Measurements from ENCODE around the gene WDFY2.

The WDFY2 gene

DNA sequence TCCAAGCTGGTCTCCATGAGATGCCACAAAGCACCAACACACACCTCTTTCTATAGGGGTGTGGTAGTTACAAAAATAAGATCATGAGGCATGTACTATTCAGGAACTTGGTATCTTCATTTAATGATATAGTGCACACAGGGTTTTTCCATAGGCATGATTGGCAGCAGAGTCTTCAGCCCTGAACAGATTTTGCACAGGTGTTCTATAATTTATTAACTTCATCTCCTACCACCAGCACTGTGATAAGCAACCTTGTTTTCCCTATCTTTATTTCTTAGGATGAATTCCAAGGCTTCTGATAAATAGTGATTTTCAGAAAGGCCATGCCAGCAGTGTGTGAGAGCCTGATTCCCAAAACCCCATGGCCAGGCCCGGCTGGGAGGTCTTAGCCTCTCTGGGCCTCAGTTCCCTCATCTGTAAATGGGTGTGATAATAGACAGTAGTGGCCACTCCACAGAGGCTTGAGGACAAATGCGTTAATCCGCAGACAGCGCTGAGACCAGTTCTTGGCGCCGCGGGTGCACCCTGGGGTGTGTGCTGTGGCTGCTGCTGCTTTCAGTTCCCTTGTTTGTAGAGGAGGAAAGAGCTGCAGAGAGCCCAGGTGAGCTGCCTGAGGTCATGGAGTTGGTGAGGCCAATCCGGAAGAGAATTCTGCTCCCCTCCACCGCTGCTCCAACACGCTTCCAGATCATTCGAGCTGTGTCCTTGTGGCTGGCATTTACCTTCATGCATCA is 186.6 kb downstream of the WDFY2 start:
- H3K4me3 ChIP-seq (ENCODE audit: low read depth in 1 of 2, low read length in 2 of 2): no peak overlapping the region
- H3K9me3 ChIP-seq (ENCODE audit: low read length): no peaks in the 10 kb centered on the region
- H3K36me3 ChIP-seq (ENCODE audit: insufficient read depth, low read length): peaks cover 6% of the 10 kb centered on the region
- no peak overlapping the region for H3K27ac ChIP-seq (ENCODE audit: low read depth, low read length)
- H3K9ac ChIP-seq (ENCODE audit: low read length): no peak overlapping the region
- no peaks in the 10 kb centered on the region for H3K27me3 ChIP-seq (ENCODE audit: control insufficient read depth in 1 of 2, insufficient read depth in 2 of 2, low read length in 2 of 2)
- no peaks in the 10 kb centered on the region for H3K4me1 ChIP-seq (ENCODE audit: insufficient read depth, low read length)

DNA sequence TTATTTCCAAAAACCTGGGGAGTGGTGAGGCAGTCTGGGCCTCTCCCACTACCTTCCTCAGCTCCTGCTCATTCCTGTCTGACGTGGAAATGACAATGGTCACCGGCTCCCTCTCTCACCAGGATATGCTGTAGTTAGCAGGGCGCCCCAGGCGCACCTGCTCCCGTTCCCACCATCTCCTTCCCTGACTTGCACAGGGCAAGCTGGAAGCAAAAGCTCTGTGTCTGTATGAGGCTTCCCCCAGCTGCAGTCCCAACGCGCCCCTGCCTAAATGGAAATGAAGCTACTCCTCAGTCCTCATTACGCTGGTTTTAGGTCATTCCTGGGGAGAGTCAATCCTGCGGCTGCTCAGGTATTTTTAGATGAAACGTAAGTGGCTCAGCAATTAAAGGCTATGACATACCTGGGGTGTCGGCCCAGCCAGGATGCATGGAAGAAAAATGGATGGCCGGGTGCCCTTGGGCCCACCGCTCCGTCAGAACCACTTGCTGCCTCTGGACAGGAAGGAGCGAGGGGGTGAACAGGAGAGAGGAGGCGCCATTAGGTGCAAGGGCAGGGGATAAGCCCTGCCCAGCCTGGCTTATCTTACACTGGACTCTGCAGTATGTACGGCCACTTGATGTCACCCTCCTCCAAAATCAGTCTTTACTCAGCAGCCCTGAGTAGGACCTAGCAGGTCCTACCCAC is 187.3 kb downstream of the WDFY2 start:
- no peak overlapping the region for H3K4me3 ChIP-seq (ENCODE audit: low read depth in 1 of 2, low read length in 2 of 2)
- H3K36me3 ChIP-seq (ENCODE audit: insufficient read depth, low read length): peaks cover 6% of the 10 kb centered on the region
- H3K9ac ChIP-seq (ENCODE audit: low read length): no peak overlapping the region
- H3K4me1 ChIP-seq (ENCODE audit: insufficient read depth, low read length): no peaks in the 10 kb centered on the region
- H3K9me3 ChIP-seq (ENCODE audit: low read length): no peaks in the 10 kb centered on the region
- no peak overlapping the region for H3K27ac ChIP-seq (ENCODE audit: low read depth, low read length)
- H3K27me3 ChIP-seq (ENCODE audit: control insufficient read depth in 1 of 2, insufficient read depth in 2 of 2, low read length in 2 of 2): no peaks in the 10 kb centered on the region

DNA sequence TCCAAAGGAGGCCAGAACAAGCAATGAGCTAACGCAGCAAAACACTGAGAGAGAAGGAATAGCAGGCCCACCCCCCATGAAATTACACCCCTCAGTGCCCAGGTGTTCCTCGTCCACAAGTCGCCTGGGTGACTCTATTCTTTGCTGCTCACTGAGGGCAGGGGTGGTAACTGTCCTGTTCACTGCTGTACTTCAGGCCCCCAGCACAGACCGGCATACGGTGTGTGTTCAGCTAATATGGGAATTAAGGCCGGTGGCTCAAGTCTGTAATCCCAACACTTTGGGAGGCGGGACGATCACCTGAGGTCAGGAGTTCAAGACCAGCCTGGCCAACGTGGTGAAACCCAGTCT is 187.8 kb downstream of the WDFY2 start:
- Histone ChIP-seq H3K9me3 (ENCODE audit: low read length) (no peaks in the 10 kb centered on the region), H3K9ac (ENCODE audit: low read length) (no peak overlapping the region), H3K4me3 (ENCODE audit: low read depth in 1 of 2, low read length in 2 of 2) (no peak overlapping the region), H3K36me3 (ENCODE audit: insufficient read depth, low read length) (peaks cover 6% of the 10 kb centered on the region), H3K4me1 (ENCODE audit: insufficient read depth, low read length) (no peaks in the 10 kb centered on the region), H3K27ac (ENCODE audit: low read depth, low read length) (no peak overlapping the region), H3K27me3 (ENCODE audit: control insufficient read depth in 1 of 2, insufficient read depth in 2 of 2, low read length in 2 of 2) (no peaks in the 10 kb centered on the region)

DNA sequence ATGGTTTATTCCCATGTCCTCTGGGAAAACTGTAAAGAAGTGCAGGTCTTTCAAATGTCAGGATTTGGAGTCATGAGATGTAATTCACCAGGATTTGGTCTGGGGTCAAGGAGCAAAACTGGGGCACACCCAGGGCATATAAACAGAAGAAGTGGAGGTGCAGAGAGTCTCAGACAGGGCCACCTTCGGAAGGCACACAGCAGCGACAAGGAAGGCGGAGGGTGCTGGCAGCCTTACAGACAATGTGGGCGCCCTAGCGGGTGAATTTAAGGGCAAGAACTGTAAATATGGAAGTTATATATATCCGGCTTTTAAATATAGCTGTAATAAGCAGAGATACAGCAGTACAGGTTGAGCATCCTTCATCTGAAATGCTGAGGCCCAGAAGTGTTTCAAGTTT is 188.5 kb downstream of the WDFY2 start:
- no peaks in the 10 kb centered on the region for H3K27me3 ChIP-seq (ENCODE audit: control insufficient read depth in 1 of 2, insufficient read depth in 2 of 2, low read length in 2 of 2)
- H3K9me3 ChIP-seq (ENCODE audit: low read length): no peaks in the 10 kb centered on the region
- no peak overlapping the region for H3K27ac ChIP-seq (ENCODE audit: low read depth, low read length)
- no peak overlapping the region for H3K4me3 ChIP-seq (ENCODE audit: low read depth in 1 of 2, low read length in 2 of 2)
- H3K9ac ChIP-seq (ENCODE audit: low read length): no peak overlapping the region
- H3K36me3 ChIP-seq (ENCODE audit: insufficient read depth, low read length): peaks cover 6% of the 10 kb centered on the region
- H3K4me1 ChIP-seq (ENCODE audit: insufficient read depth, low read length): no peaks in the 10 kb centered on the region

DNA sequence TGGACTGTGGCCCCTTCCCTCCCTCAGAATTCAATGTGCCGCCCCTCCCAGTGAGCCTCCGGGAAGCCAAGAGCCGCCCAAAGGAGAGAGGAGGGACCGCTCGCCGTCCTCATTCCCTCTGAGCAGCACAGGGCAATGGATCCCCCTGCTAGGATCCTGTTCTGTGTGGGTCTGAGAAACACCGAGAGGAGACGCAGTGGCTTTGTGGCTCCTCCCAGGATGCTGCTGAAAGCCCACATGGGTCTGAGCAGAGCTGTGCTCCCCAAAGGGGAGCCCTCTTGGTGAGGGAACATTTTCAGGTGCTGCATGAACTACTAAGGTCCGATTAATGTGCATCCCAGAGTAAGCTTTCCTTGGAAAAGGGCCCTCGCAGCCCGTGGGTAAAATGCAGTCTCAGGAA is 189.3 kb downstream of the WDFY2 start:
- Histone ChIP-seq H3K4me3 (ENCODE audit: low read depth in 1 of 2, low read length in 2 of 2) (no peak overlapping the region), H3K9ac (ENCODE audit: low read length) (no peak overlapping the region)

DNA sequence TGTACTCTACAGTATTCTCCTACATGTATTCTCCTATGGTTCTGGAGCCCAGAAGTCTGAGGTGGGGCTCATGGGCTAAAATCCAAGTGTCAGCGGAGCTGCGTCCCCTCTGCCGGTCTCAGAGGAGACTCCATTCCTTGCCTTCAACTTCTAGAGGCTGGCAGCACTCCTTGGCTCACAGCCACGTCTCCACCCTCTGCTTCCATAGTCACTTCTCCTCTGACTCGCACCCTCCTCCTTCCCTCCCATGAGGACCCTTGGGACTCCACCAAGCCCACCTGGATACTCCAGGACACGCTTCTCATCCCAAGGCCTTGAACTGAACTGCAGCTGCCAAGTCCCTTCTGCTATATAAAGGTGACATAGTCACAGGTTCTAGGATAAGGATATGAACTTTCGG is 191.9 kb downstream of the WDFY2 start:
- Histone ChIP-seq H3K27ac (ENCODE audit: low read depth, low read length) (no peak overlapping the region), H3K27me3 (ENCODE audit: control insufficient read depth in 1 of 2, insufficient read depth in 2 of 2, low read length in 2 of 2) (no peaks in the 10 kb centered on the region), H3K4me1 (ENCODE audit: insufficient read depth, low read length) (no peaks in the 10 kb centered on the region), H3K9ac (ENCODE audit: low read length) (no peak overlapping the region), H3K36me3 (ENCODE audit: insufficient read depth, low read length) (peaks cover 6% of the 10 kb centered on the region), H3K9me3 (ENCODE audit: low read length) (no peaks in the 10 kb centered on the region), H3K4me3 (ENCODE audit: low read depth in 1 of 2, low read length in 2 of 2) (no peak overlapping the region)

More for the DNA sequence above, 189.3 kb downstream of the WDFY2 start:
- Histone ChIP-seq H3K9me3 (ENCODE audit: low read length) (no peaks in the 10 kb centered on the region), H3K36me3 (ENCODE audit: insufficient read depth, low read length) (peaks cover 6% of the 10 kb centered on the region), H3K4me1 (ENCODE audit: insufficient read depth, low read length) (no peaks in the 10 kb centered on the region), H3K27ac (ENCODE audit: low read depth, low read length) (no peak overlapping the region), H3K27me3 (ENCODE audit: control insufficient read depth in 1 of 2, insufficient read depth in 2 of 2, low read length in 2 of 2) (no peaks in the 10 kb centered on the region)

DNA sequence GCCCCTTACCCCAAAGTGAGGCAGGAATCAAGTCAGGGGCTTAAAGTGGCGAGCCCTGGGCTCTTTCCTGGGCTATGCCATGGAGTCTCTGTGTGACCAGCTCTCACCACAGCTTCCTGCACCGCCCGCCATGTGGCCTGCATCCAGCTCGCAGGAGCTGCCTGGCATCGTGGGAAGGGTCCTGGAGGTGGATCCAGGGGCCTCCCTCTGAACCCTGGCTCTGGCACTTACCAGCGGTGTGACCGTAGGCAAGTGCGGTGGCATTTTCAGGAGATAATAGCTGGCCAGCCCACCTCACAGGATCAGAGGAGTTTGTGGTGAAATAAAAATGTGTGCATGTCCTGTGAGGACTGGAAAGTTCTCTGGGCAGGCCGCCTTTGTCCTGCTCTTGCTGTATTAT is 193.7 kb downstream of the WDFY2 start:
- Histone ChIP-seq H3K27me3 (ENCODE audit: control insufficient read depth in 1 of 2, insufficient read depth in 2 of 2, low read length in 2 of 2) (no peaks in the 10 kb centered on the region), H3K4me1 (ENCODE audit: insufficient read depth, low read length) (no peaks in the 10 kb centered on the region), H3K27ac (ENCODE audit: low read depth, low read length) (no peak overlapping the region), H3K4me3 (ENCODE audit: low read depth in 1 of 2, low read length in 2 of 2) (no peak overlapping the region), H3K36me3 (ENCODE audit: insufficient read depth, low read length) (no peaks in the 10 kb centered on the region), H3K9ac (ENCODE audit: low read length) (no peak overlapping the region), H3K9me3 (ENCODE audit: low read length) (no peaks in the 10 kb centered on the region)

DNA sequence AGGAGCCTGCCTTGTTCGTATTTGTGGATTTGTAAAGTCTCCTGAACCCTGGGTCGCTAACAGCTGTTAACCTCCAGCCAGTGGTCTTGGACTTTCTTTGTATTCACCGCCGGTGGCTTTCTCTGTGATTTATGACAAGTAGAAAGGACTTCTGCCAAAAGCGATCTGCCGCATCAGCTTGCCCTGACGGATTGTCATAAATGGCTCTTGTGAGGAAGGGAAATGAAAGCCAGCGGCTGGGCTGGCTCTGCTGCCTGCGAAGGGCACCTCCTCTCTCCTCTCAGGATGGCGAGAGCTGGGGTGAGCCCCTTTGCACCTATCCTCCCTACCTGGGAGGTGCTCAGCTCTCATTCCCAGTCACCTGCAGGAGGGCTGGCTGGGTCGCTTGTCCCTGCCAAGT is 194.1 kb downstream of the WDFY2 start:
- H3K36me3 ChIP-seq (ENCODE audit: insufficient read depth, low read length): no peaks in the 10 kb centered on the region
- no peaks in the 10 kb centered on the region for H3K9me3 ChIP-seq (ENCODE audit: low read length)
- no peak overlapping the region for H3K27ac ChIP-seq (ENCODE audit: low read depth, low read length)
- H3K9ac ChIP-seq (ENCODE audit: low read length): no peak overlapping the region
- no peaks in the 10 kb centered on the region for H3K27me3 ChIP-seq (ENCODE audit: control insufficient read depth in 1 of 2, insufficient read depth in 2 of 2, low read length in 2 of 2)
- H3K4me3 ChIP-seq (ENCODE audit: low read depth in 1 of 2, low read length in 2 of 2): no peak overlapping the region
- no peaks in the 10 kb centered on the region for H3K4me1 ChIP-seq (ENCODE audit: insufficient read depth, low read length)

DNA sequence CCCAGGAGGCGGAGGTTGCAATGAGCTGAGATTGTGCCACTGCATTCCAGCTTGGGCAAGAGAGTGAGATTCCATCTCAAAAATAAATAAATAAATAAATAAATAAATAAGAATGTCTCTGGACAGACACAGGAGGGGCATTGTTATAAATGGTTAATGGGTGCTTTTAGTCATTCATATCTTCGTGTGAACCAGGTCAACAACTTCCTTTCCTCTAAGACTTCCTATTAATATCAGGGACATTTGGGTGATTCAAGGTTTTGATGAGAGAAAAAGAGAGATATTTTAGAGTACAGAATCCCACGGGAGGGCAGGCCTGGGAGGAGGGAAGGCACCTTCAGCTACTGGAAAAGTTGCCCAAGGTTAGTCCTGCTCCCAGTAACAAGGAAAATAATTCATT is 195.8 kb downstream of the WDFY2 start:
- no peaks in the 10 kb centered on the region for H3K9me3 ChIP-seq (ENCODE audit: low read length)

DNA sequence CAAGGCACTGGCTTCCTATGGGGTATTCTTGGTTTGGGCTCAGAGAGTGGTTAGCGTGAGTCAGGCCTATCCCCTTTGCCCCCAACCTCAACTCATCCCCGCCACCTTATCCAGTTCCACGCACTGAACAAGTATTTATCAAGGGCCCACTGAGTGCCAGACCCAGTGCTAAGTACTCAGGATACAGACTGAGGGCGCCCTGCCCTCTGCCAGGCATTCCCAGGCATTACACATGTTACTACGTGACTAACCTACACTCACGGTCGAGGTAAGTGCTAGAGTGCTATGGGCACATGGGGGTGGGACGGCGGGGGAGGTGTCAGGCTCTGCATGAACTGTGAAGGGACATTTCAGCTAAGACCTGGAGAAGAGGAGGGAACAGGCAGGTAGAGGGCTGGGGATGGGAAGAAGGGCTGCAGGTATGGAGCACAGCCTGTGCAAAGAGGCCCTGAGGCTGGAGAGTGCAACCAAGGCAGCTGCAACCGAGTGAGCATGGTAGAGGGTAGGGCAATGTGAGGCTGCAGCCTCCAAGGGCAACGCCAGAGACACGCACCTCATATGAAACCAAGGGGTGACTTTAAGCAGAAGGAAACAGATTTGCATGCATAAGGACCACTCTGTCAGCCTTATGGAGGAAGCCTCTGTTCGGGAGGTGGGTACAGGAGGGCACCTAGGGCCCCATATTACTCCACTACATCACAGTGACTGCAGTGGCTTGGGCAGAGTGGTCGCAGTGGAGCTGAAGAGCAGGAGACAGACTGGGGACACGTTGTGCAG is 197.2 kb downstream of the WDFY2 start:
- H3K4me1 ChIP-seq (ENCODE audit: insufficient read depth, low read length): peaks cover 11% of the 10 kb centered on the region
- H3K27ac ChIP-seq (ENCODE audit: low read depth, low read length): no peak overlapping the region
- H3K36me3 ChIP-seq (ENCODE audit: insufficient read depth, low read length): no peaks in the 10 kb centered on the region
- no peaks in the 10 kb centered on the region for H3K27me3 ChIP-seq (ENCODE audit: control insufficient read depth in 1 of 2, insufficient read depth in 2 of 2, low read length in 2 of 2)
- H3K9ac ChIP-seq (ENCODE audit: low read length): no peak overlapping the region
- H3K4me3 ChIP-seq (ENCODE audit: low read depth in 1 of 2, low read length in 2 of 2): no peak overlapping the region
- no peaks in the 10 kb centered on the region for H3K9me3 ChIP-seq (ENCODE audit: low read length)

More for the DNA sequence above, 195.8 kb downstream of the WDFY2 start:
- H3K27me3 ChIP-seq (ENCODE audit: control insufficient read depth in 1 of 2, insufficient read depth in 2 of 2, low read length in 2 of 2): no peaks in the 10 kb centered on the region
- H3K9ac ChIP-seq (ENCODE audit: low read length): no peak overlapping the region
- H3K27ac ChIP-seq (ENCODE audit: low read depth, low read length): no peak overlapping the region
- no peaks in the 10 kb centered on the region for H3K36me3 ChIP-seq (ENCODE audit: insufficient read depth, low read length)
- H3K4me3 ChIP-seq (ENCODE audit: low read depth in 1 of 2, low read length in 2 of 2): no peak overlapping the region
- H3K4me1 ChIP-seq (ENCODE audit: insufficient read depth, low read length): no peaks in the 10 kb centered on the region

DNA sequence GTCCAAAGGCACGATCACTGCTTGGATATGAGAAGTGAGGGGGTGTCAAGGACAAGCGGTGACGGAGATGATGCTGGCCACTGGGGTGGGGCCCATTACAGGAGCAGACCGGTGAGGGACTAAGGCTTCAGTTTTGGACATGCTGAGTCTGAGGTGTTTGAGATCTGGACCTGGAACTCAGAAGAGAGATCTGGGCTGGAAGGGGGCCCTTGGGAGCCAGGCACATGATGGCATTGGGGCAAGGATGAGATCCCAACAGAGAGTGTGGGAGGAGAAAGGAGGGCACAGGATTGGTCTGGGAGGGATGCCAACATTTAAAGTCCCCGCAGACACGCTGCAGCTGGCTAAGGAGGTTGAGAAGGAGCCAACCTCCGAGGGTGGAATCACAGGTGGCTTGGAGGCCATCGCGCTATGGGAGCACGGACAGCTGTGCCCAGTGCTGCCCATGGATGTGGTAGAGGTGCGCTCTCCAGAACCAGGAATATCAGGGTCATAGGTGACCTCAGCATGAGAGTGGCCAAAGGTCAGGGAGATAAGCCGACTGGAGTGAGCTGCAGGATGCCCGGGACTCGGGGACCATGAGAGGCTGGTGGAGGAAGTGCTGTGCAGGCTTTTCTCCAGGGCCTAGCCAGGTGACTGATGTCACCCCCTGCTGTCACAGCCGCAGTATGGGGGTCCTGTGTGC is 197.9 kb downstream of the WDFY2 start:
- Histone ChIP-seq H3K4me3 (ENCODE audit: low read depth in 1 of 2, low read length in 2 of 2) (no peak overlapping the region), H3K9ac (ENCODE audit: low read length) (no peak overlapping the region), H3K4me1 (ENCODE audit: insufficient read depth, low read length) (peaks cover 18% of the 10 kb centered on the region), H3K27me3 (ENCODE audit: control insufficient read depth in 1 of 2, insufficient read depth in 2 of 2, low read length in 2 of 2) (no peaks in the 10 kb centered on the region), H3K9me3 (ENCODE audit: low read length) (no peaks in the 10 kb centered on the region), H3K27ac (ENCODE audit: low read depth, low read length) (no peak overlapping the region), H3K36me3 (ENCODE audit: insufficient read depth, low read length) (no peaks in the 10 kb centered on the region)
